SK-N-SH (cell line): ENCODE measurements around the gene MAS1L. TPM values are rescaled to one million over a fixed set of nuclear protein-coding genes. Genes with fewer than 3 reads are reported as not detected.

Experiments
- CTCF ChIA-PET: fragments of 300-600, 350-600 bp; formaldehyde crosslinking; extraction: SDS; loops from one replicate; lab custom pipeline; 2021; lab: Yijun Ruan, JAX
- POLR2A ChIA-PET: fragments of 350-600 bp; sonication (Branson Sonifier 250); formaldehyde crosslinking; extraction: SDS; loops from one replicate; lab custom pipeline; 2020; ENCODE audit warnings: antibody characterized with exemption, inconsistent platforms; lab: Yijun Ruan, JAX
- DNase-seq: peaks from one replicate; pipeline ENCODE4 v3.0.0; 2012
- H2AFZ ChIP-seq: fragments of 200-600 bp; sonication (generic); 2 replicates; pipeline ENCODE4 v1.8.1; 2016; ENCODE audit warnings: antibody characterized with exemption, mild to moderate bottlenecking, low read depth
- H3F3A ChIP-seq: fragments of 200-600 bp; sonication (generic); replicated peaks from 2 replicates; pipeline ENCODE3; 2016; ENCODE audit warnings: antibody characterized with exemption, mild to moderate bottlenecking; ENCODE audit not compliant: insufficient read depth
- H3K27ac ChIP-seq, 2 experiments: fragments of 200-500 bp in 1 of 2; fragments of 200-600 bp in 1 of 2; sonication (Bioruptor generic) in 1 of 2; sonication (generic), shearing (Covaris generic) in 1 of 2; 2 replicates each; pipeline versions ENCODE4 v1.5.1 to v1.6.1; 2014 to 2016; ENCODE audit warnings: low read depth in 2 of 2, inconsistent platforms in 1 of 2, low read length in 1 of 2, mild to moderate bottlenecking in 1 of 2, mixed read lengths in 1 of 2
- H3K27me3 ChIP-seq: fragments of 200-600 bp; sonication (generic), shearing (Covaris generic); 2 replicates; pipeline ENCODE4 v1.6.1; 2016; ENCODE audit warnings: mixed run types; ENCODE audit not compliant: insufficient read depth
- H3K36me3 ChIP-seq, 2 experiments: fragments of 200-500 bp in 1 of 2; fragments of 200-600 bp in 1 of 2; sonication (Bioruptor generic) in 1 of 2; sonication (generic) in 1 of 2; replicated peaks in 1 of 2; 2 replicates each; pipeline versions ENCODE3 to v1.5.1; 2014 to 2016; ENCODE audit warnings: low read length in 1 of 2, mild to moderate bottlenecking in 1 of 2; ENCODE audit not compliant: insufficient read depth in 2 of 2, control insufficient read depth in 1 of 2
- H3K4me1 ChIP-seq, 2 experiments: fragments of 200-500 bp in 1 of 2; fragments of 200-600 bp in 1 of 2; sonication (Bioruptor generic) in 1 of 2; sonication (generic), shearing (Covaris generic) in 1 of 2; 2 replicates each; pipeline versions ENCODE4 v1.5.1 to v1.6.1; 2014 to 2016; ENCODE audit warnings: low read depth in 1 of 2, low read length in 1 of 2, mixed run types in 1 of 2; ENCODE audit not compliant: insufficient read depth in 2 of 2, control insufficient read depth in 1 of 2
- H3K4me2 ChIP-seq: fragments of 200-600 bp; sonication (generic), shearing (Covaris generic); 2 replicates; pipeline ENCODE4 v1.6.1; 2017; ENCODE audit warnings: mixed run types
- H3K4me3 ChIP-seq, 2 experiments: fragments of 200-500 bp in 1 of 2; fragments of 200-600 bp in 1 of 2; sonication (Bioruptor generic) in 1 of 2; sonication (generic), shearing (Covaris generic) in 1 of 2; 2 replicates each; pipeline versions ENCODE4 v1.5.1 to v1.8.1; 2014 to 2016; ENCODE audit warnings: low read depth in 2 of 2, inconsistent platforms in 1 of 2, low read length in 1 of 2, mild to moderate bottlenecking in 1 of 2, mixed read lengths in 1 of 2, moderate library complexity in 1 of 2
- H3K79me2 ChIP-seq: fragments of 200-600 bp; sonication (generic); 2 replicates; pipeline ENCODE4 v1.8.1; 2017; ENCODE audit warnings: mild to moderate bottlenecking; ENCODE audit not compliant: insufficient read depth
- H3K9ac ChIP-seq: fragments of 200-600 bp; sonication (generic); 2 replicates; pipeline ENCODE4 v1.6.1; 2017; ENCODE audit warnings: mixed run types
- H3K9me2 ChIP-seq: fragments of 200-600 bp; sonication (generic); 2 replicates; pipeline ENCODE4 v1.6.1; 2017; ENCODE audit warnings: mixed run types
- H3K9me3 ChIP-seq: fragments of 200-600 bp; sonication (generic); 2 replicates; pipeline ENCODE4 v1.6.1; 2017; ENCODE audit warnings: mixed run types, mild to moderate bottlenecking, moderate library complexity
- H4K20me1 ChIP-seq: fragments of 200-600 bp; sonication (generic); 2 replicates; pipeline ENCODE4 v1.6.1; 2017; ENCODE audit warnings: mild to moderate bottlenecking, mixed run types; ENCODE audit not compliant: insufficient read depth
- EZH2phosphoT487 ChIP-seq: fragments of 200-600 bp; sonication (generic); IDR thresholded peaks from 2 replicates; pipeline ENCODE4 v1.6.1; 2017; ENCODE audit warnings: low read depth, mixed run types, mild to moderate bottlenecking, antibody characterized with exemption, moderate library complexity, borderline replicate concordance
- IRF3 ChIP-seq: fragments of 150-350 bp; IDR thresholded peaks from 2 replicates; pipeline ENCODE4 v1.6.1; 2016; ENCODE audit warnings: mild to moderate bottlenecking, low read depth, low read length
- NRF1 ChIP-seq: IDR thresholded peaks from 2 replicates; pipeline ENCODE4 v1.6.1; 2012; ENCODE audit warnings: low read depth, mild to moderate bottlenecking, low read length
- PBX3 ChIP-seq: IDR thresholded peaks from 2 replicates; pipeline ENCODE4; 2012
- REST ChIP-seq: IDR thresholded peaks from 2 replicates; pipeline ENCODE4 v1.6.1; 2012; ENCODE audit warnings: mild to moderate bottlenecking, low read depth, low read length, moderate library complexity
- RXRA ChIP-seq: IDR thresholded peaks from 2 replicates; pipeline ENCODE4 v1.4.0; 2012; ENCODE audit warnings: low read depth, mild to moderate bottlenecking, borderline replicate concordance
- SIN3A ChIP-seq: IDR thresholded peaks from 2 replicates; pipeline ENCODE4 v1.6.1; 2012; ENCODE audit warnings: low read depth, mild to moderate bottlenecking, low read length, moderate library complexity, borderline replicate concordance
- WGBS: methylation state at CpG from one replicate; pipeline ENCODE4 v1.1.6; 2017; ENCODE audit warnings: low lambda C conversion rate; 5-methylcytosine and 5-hydroxymethylcytosine counted together
- polyA plus RNA-seq, 3 experiments: library from polyadenylated mRNA; depleted of rRNA; stranded (reverse); fragments of >200 nt; gene quantifications; 2 replicates each; pipeline ENCODE4 v1.2.3, GENCODE V29; 2012

The MAS1L gene
- polyA plus RNA-seq, 1 of the 3 experiments (the other 2 are of a cell fraction), result not detected

GRCh38 chr6:29490055-29490454, 2.3 kb upstream of the MAS1L start:
- DNase-seq, result no peak
- CTCF ChIA-PET, result no interaction called here
- 21% methylated on average over 3 of the region's 3 CpGs for WGBS

More at GRCh38 chr6:29490055-29490454, 2.3 kb upstream of the MAS1L start:
- Histone ChIP-seq H3F3A (no peaks in the 10 kb centered on the region), H3K9me3 (no peaks in the 10 kb centered on the region), H3K4me2 (no peak overlapping the region), H3K9ac (no peak overlapping the region), H3K79me2 (no peaks in the 10 kb centered on the region), H3K9me2 (no peaks in the 10 kb centered on the region), H3K27ac (no peak overlapping the region), H3K36me3 (no peaks in the 10 kb centered on the region), H3K4me1 (no peaks in the 10 kb centered on the region), H3K4me3 (no peak overlapping the region), H3K27me3 (no peaks in the 10 kb centered on the region; the same call in 1 of the 2 replicates), H2AFZ (no peak overlapping the region), H4K20me1 (no peaks in the 10 kb centered on the region)
- POLR2A ChIA-PET, result no interaction called here
- TF ChIP-seq NRF1 (no peak), EZH2phosphoT487 (no peak), RXRA (no peak), SIN3A (no peak), PBX3 (no peak), REST (no peak), IRF3 (no peak)
